ENCODE results near the gene FHOD3.

GRCh38 chr18:36634573-36635216 is 337.2 kb downstream of the FHOD3 start:
- no peak for TF ChIP-seq CTCF (IDR thresholded peaks at IDR 0.05)
- no peak for TF ChIP-seq SIN3A (IDR thresholded peaks at IDR 0.05; ENCODE audit: borderline replicate concordance, insufficient read depth, low read depth, low read length)
- TF ChIP-seq POLR2AphosphoS5 (IDR thresholded peaks at IDR 0.05; ENCODE audit: low read depth, low read length): no peak
- no peak for TF ChIP-seq REST (IDR thresholded peaks at IDR 0.05; ENCODE audit: insufficient read depth in 1 of 2, low read depth in 2 of 2, low read length in 1 of 2)

Data from Panc1 (cell line).